Fibroblast of skin of left biceps (primary cell): Measurements from ENCODE around the gene CCDC92.
A peak's percentile ranks its signal among the peaks of the same experiment; 100 is the strongest.

ENCODE experiments used
- DNase-seq, 2 experiments: peaks; one replicate each; pipeline ENCODE4 v3.0.0-alpha.2; 2013; ENCODE audit warnings: low read depth in 2 of 2

Gene CCDC92, protein sequence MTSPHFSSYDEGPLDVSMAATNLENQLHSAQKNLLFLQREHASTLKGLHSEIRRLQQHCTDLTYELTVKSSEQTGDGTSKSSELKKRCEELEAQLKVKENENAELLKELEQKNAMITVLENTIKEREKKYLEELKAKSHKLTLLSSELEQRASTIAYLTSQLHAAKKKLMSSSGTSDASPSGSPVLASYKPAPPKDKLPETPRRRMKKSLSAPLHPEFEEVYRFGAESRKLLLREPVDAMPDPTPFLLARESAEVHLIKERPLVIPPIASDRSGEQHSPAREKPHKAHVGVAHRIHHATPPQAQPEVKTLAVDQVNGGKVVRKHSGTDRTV

DNA sequence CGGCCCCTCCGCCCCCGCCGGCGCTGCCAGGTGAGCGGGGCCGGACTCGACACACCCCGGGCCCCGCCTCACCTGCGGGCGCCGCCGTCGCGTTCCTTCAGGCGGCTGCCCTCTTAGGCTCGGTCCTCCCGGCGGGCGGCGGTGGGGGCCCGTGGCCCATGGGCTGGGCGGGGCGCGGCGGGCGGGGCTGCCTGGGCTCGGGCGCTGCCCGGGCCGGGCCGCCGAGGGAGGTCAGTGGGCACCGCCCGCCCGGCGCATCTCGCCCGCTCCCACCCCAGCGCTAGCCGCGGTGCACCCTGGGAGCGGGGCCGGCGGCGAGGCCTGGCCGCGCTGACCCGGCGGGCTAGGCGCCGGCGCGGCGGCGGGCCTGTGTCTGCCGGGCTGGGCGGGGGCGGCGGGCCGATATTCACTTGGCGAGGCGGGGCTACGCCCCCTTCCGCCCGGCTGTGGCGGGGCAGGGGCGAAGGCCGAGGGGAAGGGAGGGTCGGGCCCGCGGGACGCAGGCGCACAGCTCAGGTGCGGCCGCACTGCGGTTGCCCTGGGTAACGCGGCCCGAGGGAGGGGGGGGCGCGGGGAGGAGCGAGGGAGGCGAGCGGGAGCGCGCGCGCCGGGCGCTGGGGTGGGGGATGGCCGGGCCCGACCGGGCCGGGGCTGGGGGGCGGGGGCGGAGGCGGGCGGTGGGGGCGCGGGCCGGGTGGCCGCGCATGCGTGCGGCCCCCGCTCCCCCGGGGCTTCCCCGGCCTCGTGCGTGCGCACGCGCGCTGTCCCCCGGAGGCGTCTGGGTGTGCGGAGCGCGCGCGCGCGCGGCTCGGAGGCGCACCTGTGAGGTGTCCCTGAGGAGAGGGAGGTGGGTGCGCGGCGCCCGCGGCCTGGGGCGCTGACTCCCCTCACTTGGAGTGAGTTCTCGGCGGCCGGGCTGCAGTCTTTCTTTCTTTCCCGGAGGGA is at the start of gene CCDC92, which contains the start of gene ZNF664:
TSS of gene CCDC92 (minus strand) at position 375 of the 945 bp plus-strand sequence. CDS start 28,526 bp downstream, outside the sequence.
TSS of gene ZNF664 (plus strand) at position 759 of the 945 bp plus-strand sequence. CDS start 38,930 bp downstream, outside the sequence.
- peak; percentile 79 to 80 for DNase-seq

DNA sequence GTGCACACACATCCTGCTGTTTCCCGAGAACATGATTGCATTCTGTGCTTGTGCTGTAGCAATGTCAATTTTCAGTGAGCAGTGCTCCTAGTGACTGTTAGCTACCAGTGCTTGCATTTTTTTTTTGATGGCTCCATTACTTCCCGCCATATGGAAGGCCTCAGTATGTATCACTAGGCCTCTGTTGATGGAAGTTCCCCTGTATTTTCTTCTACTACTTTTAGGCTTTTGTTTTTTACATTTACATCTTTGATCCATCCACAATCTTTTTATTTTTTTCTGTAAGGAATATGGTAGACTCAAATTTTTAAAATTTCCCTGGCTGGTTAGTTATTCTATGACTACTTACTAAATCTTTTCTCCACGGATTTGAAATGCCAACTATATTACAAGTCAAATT is 49.5 kb upstream of the CCDC92 start:
- DNase-seq = no peak

DNA sequence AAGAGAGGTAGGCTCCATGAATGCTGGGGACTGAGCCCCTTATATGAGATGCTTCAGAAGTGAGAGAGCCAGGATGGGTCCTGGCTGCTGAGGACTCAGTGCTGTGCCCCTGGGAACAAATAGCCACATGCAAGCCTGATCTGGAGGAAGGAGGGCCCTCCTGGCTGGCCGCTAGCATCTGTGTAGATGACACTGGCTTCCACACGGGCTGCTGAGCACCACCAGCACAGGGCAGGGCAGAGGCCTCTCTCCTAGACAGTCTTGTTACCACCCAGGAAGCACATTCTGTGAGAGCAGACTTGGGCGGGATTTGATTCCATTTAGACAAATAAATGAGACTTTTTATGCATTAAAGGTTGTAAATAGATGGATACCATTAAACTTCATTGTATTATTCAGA is 48.4 kb upstream of the CCDC92 start:
- no peak for DNase-seq

DNA sequence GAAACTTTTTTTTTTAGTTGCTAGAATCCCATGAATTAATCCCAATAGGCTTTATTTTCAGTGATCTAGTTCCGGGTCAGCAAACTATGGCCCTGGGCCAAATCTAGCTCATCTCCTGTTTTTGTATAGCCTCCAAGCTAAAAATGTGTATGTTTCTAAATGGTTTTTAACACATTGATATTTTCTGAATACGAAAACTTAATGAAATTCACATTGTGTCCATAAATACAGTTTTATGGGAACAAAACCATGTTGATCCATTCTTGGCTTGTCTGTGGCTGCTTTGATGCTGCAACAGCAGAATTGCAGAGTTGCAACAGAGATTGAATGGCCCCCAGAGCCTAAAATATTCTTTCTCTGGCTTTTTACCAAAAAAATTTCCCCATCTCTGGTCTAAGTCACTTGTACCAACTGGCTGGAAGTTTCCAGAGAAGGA is 47.9 kb upstream of the CCDC92 start:
- DNase-seq = peak; percentile 52 to 53

DNA sequence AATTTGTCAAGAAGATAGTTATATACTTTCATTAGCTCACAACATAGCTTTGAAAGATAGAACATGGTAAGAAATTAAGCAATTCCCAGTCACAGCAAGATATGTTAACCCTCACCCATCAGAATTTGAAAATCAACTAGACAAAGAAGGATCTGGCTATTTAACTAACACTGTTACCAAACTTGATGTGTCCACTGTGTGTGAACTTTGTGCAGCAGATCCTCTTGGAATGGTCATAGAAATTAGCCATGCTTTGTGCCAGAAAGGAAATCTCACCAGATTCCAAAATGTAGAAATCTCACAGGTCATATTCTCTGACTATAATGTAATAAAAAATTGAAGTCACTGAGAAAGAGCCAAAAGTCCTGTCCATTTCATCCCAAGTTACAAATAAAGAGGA is 46.5 kb upstream of the CCDC92 start:
- no peak for DNase-seq

DNA sequence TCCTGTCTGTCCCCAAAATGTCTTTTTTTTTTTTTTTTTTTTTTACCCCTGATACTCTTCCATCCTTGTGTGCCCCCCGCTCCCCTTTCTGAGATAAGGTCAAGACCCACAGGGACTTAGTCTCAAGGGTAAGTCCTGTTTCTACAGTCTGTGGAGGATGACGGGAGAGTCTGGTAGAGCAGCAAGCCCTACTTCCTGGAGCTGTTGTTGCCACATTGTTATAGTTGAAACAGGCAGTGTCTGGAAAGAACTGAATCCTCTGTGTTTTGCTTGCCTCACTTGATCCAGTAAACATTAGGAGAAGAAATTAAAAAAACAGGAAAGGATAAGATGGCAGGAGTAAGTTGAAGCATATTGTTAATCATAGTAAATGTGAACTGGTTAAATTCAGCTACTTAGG is 45.9 kb upstream of the CCDC92 start:
- DNase-seq = no peak

DNA sequence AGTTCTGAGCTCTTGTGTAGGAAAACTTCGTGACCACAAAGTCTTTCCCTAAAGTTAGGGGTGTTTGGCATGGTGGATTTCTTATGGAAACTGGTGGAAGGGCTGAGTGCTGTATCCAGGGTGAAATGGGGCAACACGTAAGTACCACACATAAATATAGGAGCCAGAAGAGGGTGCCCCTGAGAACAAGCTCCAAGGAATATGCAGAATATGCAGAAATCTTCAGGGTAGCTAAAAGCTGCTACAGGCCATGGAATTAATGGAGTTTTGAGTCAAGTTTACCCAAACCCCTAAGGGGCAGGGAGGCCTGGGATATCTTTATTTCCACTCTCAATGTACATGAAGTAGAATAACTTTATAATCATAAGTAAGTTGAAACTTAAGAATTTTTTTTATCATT is 44.4 kb upstream of the CCDC92 start:
- DNase-seq = no peak

DNA sequence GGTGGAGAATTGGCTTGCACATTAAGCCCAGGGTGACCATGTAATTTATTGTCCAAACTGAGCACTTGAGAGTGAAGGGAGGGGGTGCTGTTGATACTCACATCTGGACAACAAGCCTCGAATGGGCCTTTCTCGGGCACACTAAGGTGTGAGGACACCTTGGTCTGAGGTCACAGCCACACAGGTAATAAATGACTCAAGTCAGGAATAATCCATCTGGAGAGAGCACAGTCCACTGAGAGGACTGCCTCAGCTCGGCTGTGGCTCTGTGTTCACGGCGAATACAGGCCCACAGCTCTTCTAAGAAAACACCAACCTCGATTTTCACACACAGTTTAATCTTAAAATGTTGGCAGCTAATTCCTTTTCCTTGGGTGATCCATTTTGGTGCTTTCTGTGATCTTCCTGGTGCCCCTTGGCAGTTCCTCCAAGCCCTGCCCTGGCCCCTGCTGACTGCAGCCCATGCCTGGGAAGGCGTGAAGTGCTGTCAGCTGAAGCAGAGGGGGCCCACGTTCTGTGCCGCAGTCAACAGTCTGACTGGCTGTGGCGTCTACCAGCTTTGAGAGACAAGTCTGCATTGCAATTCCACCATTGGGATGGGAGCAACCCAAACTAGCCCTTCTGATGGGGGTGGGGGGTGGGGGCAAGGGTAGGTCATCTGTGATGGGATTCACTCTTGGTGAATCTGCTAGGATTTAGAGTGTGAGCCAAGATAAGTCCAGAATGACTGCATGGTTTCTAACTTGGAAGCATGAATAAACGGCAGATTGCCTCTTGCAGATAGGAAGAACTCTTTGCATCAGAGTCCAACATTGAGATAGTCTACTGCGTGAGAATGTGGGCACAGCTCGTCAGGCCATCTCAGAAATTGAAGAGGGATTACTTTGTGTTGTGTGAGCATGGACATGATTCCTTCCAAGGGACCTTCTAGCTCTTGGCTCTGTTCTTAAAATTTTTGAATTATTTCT is 43.1 kb upstream of the CCDC92 start:
- DNase-seq = no peak

DNA sequence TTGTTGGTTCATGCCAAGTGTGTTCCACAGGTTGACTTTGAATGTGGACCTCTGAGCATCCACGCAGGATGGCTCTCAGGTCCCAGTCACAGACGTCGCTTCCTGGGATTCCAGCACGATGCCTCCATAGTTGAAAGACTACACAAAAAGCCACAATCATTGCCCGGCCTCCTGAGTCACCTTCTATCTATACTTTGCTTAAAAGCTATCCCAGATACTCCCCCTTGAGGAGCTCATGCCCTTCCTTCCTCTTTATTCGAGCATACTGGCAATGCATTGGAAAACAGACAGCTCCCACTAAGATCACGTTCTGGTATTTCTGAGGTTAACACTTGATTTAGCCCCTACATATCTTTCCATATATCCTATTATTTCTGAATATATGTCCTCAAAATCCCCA is 40.4 kb upstream of the CCDC92 start:
- no peak for DNase-seq

DNA sequence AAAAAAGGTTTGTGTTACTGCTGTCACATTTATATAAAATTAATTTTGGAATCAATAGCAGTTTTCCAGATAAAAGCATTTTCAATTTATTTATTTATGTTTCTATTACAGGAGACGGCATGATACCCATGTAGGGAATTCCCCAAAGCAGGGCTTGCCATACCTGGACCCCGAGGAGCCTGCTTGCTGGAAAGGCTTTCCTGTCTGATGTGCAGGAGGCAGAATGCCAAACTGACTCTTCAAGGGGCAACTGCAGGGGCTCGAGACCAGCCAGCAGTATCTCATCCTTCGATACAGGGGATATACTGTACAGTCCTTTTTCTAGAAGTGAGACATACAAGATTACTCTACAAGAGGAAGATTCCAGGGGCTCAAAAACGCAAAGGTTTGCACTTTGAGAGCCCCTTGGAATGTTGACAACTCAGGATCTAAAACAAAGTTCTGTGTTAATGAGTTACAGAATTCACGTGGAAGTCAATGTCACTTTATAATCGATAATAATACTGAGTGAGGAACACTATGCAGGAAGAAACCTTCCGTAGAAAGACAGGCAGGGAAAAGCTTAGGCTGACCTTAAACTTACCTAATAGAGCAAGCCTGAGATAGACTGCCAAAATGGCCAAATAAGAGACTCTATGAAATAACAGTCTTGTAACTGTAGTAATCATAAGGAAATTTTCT is 38.9 kb upstream of the CCDC92 start:
- no peak for DNase-seq

DNA sequence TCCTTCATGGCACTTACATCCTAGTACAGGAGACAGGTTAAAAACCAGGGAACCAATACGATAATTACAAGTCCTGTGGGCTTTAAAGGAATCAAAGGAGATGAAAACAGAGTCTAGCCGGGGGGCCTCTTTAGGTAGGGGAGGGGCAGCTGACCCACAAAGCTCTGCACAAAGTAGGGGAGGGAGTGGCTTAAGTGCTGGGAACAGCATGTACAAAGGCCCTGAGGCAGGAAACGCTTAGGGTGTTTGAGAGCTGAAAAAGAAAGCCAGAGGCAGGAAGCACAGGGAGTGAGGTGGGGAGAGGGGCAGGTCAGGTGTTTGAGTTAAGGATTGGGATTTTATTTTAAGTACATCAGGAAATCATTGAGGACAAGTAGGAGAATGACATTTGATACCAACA is 38.1 kb upstream of the CCDC92 start:
- no peak for DNase-seq

DNA sequence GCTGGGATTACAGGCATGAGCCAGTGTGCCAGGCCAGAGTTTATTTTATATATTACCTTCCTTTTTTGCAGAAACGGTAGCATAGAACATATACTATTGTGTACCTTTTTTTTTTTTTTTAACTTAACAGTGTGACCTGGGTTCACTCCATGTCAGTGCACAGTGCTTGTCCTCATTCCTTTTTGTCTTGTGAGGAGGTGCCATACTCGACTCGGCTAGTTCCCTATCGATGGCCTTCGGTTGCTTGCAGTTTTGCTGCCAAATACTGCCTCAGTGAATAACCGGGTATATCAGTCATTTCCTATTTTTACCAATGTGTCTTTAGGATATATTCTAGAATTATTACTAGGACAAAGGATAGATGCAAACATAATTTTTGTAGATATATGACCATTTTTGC is 37.1 kb upstream of the CCDC92 start:
- DNase-seq = no peak

DNA sequence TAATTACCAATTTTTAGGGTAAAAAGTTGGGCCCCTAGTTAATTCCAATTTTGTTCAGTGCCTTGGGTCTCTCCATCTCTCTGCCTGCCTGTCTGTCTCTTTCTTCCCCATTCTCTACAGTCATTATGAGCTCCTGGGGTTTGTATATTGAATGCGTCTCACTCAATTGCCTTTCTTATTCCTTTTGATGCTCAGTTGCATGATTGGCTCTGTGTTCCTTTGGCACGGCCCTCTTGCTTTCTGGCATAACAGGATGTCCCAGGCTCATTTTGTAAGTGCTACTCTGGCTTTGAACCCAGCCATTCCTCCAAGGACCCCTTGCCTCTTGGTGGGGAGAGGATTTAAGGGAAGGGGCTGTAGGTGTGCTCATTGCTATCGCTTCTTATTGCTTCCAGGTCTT is 36.0 kb upstream of the CCDC92 start:
- no peak for DNase-seq

DNA sequence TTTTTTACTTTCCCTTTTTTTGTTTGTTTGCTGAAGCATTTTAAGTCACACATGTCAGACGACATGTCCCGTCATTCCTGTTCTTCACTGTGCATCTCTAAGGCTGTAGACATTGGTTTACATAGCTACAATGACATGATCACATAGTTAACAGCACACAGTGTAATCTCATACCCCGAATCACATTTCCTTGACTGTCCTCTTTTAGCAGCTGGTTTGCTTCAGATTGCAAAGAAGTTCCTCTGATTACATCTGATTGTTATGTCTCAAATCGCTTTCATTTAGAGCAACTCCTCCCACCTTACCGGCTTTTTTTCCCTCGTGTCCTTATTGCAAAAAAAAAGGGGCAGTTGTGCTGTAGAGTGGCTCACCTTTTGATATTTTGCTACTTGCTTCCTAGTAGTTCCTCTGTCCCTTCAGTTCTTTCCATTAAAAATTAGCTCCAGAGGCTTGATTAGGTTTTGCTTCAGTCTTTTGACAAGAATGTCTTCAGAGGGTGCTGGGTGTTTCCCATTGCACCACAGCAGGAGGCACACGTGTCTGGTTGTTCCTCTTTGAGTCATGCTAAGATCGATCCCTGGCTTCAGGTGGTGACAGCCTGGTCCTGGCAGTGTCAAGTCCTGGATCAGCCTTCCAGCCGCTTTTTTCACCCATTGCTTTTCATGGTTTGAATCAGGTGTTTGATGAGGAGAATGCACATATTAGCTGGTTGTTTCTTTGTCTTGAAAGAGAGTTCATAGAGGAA is 35.4 kb upstream of the CCDC92 start:
- no peak for DNase-seq

DNA sequence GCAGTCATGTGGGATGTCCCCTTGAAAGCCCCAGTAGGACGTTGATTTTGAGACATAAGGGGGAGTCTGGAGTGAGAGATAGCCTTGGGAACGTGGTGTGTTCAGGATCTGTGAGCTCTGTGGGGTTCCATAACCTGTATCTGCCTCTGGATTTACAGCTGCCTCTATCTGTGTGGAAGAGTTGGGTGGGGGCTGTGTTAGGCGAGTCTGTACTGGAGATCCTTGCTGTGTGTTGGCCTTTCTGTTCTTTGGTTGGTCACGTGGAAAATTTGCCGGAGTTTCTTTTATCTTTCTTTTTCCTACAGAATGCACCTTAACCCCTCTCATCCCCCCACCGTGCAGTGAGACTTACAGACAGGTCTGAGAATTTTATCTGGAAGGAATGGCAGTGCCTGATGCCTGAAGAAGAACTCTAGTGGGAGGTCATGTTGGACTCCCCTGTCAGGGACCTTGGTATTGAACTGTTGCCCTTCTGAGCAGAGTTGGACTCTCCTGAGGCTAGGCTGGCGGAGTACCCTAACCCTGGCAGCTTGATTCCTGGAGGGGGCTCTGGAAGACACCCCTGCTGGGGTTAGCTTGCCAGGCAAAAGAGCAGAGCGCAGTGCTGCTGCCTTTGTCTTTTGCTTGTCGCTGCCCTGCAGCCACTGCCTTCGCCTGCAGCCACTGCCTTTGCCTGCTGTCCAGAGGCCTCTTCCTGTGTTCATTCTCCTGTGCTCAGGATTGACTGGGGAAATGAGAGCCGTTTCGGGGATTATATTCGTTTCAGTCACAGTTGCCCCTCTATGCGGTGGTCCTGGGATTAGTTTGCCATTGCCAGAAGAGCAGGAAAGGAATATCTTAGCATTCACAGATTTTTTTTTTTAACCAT is 34.4 kb upstream of the CCDC92 start:
- no peak for DNase-seq

DNA sequence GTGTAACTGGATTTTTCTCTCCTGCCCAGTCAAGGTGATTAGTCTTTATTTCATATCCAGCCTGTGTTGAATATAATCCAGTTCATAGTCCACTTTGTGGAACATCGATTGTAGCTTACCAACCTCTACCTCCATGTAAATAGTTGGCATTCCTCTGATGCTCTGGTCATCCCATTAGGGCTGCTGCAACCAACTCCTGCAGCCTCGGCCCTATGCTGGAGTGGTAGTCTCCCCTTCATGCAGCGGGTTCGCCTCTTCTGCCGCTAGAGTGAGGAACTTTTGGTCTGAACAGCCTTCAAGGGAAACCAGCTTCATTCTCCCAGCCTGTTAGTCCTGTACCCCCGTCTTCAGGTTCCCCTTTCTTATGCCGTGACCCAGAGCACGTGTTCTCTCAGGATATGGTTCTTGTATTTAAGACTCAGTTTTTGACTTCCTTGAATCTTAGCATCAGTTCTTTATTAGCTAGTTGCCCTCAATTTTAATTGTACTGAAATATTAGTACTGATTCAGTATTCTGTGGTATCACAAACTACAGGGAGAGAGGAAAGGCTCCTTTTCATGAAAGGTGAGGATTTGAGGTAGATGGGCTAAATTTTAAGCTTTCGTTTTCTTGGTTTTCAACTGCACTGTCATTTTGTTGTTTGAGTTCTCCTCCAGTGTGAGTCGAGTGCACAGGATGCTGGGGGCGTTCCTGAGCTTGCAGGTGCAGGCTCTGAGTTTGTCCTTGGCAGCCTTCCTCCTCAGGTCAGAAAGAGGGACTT is 33.6 kb upstream of the CCDC92 start:
- no peak for DNase-seq

DNA sequence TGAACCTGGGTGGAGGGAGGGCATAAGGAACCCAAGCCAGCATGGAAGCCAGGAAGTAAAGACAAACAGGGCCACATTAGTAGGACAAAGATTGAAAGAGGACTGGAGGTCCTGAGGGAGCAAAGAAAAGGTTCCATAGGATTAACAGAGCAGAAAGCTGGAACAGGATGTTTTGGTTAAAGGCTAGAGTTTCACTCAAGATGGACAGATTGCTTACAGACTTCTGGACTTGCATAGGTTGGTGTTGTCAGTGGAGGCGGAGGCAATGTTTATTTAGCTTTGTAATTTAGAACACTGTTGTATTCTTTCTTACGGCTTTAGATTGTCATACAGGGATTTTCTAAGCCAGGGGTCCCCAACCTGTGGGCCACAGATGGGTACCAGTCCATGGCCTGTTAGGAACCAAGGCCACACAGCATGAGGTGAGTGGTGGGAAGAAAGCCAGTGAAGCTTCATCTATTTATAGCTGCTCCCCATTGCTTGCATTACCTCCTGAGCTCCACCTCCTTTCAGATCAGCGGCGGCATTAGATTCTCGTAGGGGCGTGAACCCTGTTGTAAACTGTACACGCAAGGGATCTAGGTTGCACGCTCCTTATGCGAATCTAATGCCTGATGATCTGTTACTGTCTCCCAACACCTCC is 31.7 kb upstream of the CCDC92 start:
- DNase-seq = no peak

DNA sequence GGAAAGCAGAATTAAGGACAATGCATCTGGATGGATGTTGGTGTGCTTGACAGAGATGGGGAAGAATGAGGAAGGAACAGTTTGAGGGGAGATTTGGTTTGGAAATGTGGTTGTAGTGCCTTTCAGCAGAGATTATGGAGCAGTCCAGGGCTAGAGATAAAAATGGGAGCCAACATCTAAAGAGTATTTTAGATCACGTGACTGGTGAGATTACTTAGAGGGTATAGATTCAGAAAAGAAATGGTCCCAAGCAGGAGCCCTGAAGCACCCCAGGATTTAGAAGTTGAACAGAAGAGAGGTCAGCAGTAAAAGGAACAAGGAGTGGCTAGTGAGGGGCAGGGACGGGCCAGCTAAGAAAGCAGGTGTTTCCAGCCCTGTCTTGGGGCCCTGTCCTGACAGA is 30.0 kb upstream of the CCDC92 start:
- no peak for DNase-seq
